OCI-LY3 (cell line): ENCODE measurements around the gene WBP1.

ENCODE experiments used
- CTCF ChIP-seq: fragments of 200-600, 300-600 bp; sonication (generic); IDR thresholded peaks from 2 replicates; pipeline ENCODE4 v1.5.1; 2014; ENCODE audit warnings: antibody characterized with exemption, low read length, low read depth
- EZH2phosphoT487 ChIP-seq: fragments of 200-600 bp; shearing (Covaris generic); IDR thresholded peaks from 2 replicates; pipeline ENCODE4 v1.6.1; 2018; ENCODE audit warnings: antibody characterized with exemption, mixed run types, low read depth

- TF ChIP-seq CTCF: no peak
- no peak for TF ChIP-seq EZH2phosphoT487
Measured at GRCh38 chr2:74417763-74418162, 40.5 kb upstream of the WBP1 start.
